GM19099 (cell line): Measurements from ENCODE around the gene DPCD.

Experiments
- POLR2A ChIP-seq: IDR thresholded peaks from 3 replicates; pipeline ENCODE4 v1.6.1; 2011; ENCODE audit warnings: low read depth; ENCODE audit not compliant: insufficient read length; ENCODE audit errors: extremely low read depth

Gene DPCD

DNA sequence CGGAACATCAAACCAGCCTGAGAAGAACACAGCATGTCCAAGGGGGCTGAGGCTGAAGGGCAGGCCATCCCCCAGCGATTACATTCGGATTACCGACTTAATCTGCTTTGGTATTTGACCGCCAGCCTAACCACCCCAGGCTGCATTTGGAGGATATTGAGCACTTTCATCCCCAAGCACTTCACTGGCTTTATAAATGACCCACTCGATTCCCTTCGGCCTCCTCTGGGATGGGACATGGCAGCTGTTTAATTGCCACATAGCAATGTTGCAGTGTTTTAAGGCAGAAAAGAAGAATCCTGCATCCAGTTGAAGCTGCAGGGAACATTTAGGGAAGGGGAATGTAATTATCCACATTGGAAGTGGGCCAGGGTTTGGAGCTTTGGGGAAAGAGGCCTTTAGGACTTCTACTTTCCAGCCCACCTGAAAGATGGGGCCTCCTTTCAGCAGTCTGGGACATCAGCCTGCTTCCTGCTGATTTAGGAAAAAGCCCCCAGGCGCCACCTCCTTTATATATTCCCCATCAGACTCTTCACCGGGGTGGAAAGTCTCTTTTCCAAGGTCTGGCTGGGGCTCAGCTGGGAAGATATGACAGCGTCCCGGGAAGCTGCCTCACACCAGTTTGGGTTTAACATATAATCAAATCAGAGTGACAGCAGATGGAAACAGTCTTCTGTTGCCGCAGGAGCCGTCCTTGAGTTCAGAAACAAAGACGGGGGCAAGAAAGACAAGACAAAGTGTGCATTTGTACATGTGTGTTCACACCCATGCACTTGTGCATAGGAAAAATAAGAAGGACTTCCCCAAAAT lies 9.2 kb downstream of the DPCD start:
- TF ChIP-seq POLR2A = no peak

DNA sequence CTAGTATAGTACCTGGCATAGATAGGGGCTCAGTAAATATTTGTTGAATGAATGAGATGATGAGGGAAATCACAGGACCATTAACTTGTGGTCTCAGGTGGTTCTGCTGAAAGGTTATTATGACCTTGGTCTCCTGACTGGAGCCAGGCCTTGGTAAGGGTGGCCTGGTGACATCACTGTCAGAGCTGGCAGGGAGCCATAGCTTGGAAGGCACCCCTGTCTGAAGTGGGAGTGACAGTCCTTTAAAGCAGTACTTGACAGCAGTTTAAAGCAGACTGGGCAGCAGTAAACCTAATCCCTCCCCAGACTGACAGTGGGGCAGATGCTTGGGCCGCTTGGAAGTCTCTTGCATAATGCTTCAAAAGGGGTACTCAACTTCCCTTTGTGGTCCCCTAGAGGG lies 13.4 kb downstream of the DPCD start:
- no peak for TF ChIP-seq POLR2A

DNA sequence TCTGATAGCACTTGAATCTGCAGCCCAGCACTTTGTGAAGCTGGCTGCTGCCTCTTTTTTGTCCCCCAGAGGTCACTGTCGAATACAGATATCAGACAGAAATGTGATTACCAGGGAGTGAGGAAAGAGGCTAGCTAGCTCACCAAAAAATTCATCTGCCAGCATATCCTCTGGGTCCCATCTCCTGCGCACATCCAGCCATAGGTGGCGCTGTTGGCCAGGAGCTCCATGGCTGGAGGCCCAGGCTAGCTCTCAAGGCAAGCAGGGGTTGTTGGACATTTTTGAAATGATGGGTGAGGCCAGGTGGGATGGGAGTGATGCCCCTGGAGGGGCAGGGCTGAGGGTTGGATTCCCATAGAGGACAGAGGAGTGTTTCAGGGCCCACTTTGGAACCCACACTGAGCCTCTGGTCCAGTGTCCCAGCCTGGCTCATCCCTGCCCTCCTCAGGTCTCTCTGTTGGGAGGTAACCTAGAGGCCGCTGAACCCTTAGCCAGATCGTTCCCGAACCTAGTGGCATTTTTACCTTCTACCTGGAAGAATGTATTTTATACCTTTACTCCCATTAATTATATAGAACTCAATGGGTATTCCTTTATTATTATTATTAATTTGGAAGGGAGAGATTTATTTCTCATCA lies 14.8 kb downstream of the DPCD start:
- TF ChIP-seq POLR2A = no peak

DNA sequence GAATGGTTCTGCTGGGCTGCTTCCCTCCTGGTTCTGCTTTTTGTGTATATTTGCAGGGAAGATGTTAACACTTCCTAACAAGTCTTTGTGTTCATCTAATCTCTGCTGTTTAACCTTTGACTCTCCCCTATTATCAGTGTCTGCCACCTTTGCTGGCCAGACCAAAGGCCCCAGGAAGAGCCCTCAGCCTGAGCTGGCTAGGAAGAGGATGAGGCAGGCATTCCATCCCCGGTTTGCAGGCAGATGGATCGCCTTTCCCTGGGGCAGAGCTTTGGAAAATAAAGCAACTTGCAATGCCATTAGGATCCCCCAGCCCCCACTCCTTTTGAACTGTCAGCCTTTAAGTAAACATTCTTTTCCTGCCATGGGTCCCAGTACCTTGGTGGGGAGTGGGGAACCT lies 19.0 kb downstream of the DPCD start:
- TF ChIP-seq POLR2A = no peak

DNA sequence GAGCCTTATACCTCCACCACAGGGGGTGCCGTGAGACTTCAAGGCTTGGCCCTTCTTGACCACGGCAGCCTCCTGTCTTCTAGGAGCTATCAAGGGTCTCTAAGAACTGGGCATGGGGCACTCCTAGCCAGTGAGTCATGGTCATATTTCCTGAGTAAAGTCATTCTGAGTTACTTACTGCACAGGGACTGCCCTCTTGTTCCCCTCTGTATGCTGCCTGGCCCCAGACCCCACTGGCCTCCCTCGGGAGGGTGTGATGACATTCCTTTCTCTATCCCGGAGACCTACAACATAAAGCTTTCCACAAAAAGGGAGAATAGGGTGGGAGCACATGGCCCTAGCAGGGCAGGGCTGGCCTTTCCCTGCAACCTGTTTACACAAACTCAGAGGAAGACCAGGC lies 21.4 kb downstream of the DPCD start:
- TF ChIP-seq POLR2A = no peak

DNA sequence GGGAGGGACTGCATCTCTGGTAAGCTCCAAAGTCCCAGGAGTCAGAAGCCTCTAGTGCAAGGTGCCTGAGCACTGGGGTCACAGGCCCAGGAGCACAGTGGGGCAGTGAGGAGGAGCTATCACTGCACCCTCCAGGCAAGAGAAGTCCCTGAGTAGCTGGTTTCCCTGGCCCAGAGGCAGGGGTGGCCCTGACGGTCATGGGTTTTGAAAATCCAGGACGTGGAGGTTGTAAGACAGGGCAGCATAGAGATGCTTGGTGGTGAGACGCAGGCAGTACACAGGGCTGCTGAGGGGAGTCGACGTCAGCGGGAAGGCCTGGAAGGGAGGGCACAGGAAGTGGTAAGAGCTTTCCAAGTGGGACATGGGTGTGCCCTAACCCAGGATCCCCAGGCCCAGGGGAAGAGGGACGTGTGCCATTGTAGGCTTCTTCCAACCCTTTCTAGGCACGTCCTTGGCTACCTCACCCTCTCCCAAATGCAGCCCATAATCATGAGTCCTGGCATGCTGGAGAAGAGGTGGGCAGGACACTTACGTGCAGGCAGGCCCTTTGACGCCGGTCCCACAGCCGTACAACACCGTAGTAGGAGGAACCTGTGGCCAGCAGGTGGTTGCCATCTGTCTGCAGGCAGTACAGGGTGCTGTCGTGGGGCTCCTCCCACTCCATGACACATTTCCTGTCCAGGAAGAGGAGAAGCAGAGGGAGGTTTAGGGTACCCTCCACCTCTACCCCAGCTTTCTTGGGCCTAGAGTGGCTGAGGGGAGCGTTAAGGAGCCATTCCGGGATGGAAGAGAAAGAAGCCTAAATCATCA lies 23.2 kb downstream of the DPCD start:
- TF ChIP-seq POLR2A = no peak

DNA sequence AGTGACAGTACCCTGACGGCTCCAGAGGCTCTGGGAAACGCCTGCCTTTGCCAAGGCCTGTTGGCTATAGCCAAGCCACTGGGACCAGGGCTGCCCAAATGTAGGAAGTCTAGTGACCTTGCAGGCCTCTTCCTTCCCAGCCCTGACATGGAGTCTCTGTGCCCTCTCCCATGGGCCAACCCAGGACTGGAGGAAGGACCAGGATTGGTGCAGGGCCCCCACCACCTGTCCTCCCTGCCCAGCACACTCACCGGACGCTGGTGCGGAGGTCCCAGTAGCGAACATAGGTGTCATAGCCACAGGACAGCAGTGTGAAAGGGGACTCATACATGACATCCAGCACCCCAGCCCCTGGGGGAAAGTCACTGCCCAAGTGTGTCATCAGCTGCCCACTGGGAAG lies 24.0 kb downstream of the DPCD start:
- TF ChIP-seq POLR2A = no peak

DNA sequence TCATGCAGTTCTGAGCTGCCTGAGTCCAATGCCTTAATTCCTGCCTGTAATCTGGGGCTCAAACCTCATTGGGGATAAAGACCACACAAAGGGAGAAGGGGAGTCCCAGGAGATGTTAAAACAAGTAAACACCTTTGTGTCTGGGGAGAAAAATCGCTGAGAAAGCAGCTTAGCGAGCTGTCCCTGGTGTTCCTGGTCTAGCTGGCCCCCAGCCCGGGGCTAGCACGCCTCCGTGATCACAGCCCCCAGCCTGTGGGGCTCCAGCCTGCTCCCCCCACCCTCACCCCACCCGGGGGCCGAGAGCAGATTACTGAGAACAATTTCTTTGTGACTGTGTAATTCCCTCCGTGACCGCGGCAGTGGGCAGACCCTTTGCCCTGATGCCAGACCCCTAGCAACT lies 24.8 kb downstream of the DPCD start:
- TF ChIP-seq POLR2A = no peak

DNA sequence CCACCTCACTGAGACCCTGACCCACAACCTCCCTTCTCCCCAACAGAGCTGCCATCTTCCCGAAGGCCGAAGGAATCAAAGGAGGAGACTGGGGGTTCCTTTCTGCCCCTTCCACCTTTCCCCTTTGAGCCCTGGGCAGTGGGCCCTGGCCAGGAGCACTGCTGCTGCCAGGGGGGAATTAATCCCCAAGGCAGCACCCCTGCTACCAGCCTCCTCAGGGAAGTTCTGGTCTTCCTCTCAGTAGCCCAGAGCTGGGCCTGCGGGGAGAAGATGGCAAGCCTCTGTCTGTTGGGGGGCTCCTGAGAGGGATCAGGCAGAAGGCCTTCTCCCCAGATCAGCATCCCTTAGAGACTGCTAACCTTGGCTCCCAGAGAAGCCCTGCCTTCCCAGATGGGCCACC lies 25.5 kb downstream of the DPCD start:
- no peak for TF ChIP-seq POLR2A

DNA sequence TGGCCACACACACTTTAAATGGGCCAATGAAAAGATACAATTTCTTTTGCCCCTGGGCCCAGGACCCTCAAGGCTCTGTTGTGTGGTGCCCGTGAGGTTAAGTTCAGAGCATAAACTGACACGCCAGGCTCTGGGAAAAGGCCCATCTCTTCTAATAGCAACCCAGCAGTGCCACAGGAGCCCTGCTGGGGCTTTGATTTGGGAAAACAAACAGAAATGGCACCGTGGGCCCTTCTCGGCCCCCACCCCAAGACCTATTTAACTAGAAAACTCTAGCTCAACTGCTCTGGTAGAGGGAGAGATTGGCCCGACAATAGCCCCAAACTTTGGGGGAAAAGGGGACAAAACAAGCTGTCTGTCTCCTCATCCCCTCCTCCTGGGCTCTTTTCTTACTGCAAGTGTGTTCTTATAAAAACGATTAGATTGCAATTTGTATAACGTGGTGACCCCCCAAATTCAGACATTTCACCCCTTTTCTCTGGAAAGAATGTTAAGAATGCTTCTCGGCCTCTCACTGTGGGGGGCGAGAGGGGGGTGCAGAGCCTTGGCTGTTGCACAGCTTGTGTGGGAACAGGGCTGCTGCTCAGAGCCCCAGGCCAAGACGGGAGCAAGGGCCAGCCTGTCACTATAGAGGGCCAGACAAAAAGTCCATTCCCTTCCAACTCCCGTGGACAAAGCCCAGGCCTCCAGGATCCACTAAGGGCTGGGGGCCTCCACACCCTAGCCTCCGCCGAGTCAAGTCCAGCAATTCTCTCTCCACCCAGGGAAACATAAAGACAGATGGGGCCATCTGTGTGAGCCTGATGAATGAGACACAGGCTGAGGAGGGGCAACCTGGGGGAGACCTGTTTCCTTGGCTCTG lies 26.8 kb downstream of the DPCD start:
- no peak for TF ChIP-seq POLR2A

DNA sequence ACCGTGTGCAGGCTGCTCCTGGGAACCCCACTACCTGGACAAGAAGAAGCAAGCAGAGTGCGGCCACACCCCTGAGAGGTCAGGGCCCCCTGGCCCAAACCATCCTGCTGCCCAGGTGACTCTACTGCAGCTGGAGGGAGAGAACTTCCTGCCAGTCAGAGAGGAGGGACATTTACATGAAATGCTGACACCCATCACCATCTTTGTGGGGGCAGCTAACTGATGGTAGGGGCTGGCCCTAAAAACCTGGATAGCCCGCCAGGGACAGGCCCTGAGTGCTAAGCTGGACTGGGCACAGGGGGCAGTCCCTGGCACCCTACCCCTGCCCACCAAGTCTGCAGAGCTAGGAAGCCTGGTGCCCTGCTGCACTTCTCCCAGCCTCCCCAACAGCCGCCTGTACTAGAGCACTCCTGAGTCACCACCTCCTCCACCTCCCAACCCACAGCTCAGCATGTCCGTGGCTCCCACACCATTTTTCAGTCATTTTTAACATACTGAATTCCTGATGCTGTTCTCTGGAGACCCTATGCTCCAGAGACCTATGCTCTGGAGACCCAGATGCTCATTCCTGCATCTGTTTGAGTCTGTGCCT lies 27.5 kb downstream of the DPCD start:
- no peak for TF ChIP-seq POLR2A

DNA sequence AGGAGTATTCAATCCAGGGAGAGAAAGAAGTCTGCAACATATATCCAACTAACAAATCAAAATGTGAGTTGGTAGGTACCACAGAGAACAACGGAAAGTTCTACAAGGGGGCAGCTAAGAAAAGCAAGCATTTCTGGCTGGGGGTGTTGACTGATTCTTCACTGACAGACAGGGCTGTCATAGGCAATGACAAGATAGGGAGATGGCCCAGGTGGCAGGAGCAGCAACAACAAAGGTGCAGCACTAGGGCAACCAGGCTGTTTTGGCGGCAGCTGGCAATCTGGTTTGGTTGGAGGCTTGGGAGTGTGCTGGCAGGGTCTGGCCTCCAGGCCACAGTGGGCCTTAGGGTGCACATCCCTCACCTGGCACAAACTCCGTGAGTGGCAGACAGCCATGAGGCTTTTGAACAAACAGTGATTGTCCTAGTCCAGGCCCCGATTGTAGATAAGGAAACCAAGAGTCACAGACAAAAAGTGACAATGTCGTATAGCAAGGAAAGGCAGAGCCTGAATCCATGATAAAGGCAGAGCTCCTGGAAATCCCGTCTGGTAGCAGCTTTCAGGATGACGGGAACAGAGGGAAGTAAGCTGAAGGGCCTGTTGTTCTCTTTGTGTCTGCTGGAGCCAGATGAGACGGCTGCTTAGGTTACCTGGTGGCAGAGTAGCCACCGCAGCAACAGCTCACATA lies 28.4 kb downstream of the DPCD start:
- TF ChIP-seq POLR2A = no peak

DNA sequence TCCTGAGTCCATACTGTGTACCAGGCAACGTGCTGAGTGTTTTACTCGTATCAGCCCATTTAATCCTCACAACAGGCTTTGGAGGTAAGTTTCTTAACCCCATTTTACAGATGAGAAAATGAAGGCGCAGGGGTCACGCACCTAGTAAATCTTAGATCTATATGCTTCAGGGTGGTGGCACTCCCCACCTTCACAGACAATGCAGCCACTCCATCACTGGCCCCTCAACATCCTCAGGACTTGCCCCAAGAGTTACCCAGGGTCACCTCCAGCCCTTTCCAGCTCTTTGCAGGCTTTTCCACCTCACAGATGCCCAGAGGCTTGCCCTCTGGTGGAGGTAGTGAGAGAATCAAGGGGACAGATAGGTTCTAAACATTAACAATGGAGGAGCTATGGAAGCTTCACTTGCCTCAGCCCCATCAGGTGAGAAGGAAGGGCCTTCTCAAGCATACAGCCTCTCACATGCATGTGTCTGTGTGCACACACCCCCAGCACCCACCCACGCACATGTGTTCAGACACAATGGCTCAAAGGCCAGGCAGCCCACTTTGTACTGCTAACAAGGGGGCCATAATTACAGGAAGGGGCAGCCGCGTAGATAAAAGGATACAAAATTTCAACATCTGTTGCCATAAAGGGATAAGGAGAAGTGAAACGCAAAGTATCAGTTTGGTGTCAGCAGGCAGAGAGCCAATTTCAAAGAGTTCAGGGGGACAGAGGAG lies 29.1 kb downstream of the DPCD start:
- no peak for TF ChIP-seq POLR2A
